T47D (cell line): ENCODE measurements around the gene TCP11.

Experiments
- DNase-seq, 2 experiments: peaks; one replicate each; pipeline versions ENCODE4 v3.0.0 to v3.0.0-alpha.2; 2011 to 2012; ENCODE audit warnings: low read depth in 1 of 2, low spot score in 1 of 2
- JUND ChIP-seq: IDR thresholded peaks from 2 replicates; pipeline ENCODE4 v1.6.1; 2012; ENCODE audit warnings: low read depth
- in situ Hi-C: cut with HindIII; loops from 2 replicates; pipeline ENCODE4 v1.10.0; 2016; ENCODE audit warnings: low sequenced_read_pairs, low pct_unique_long_range_greater_than_20kb

The TCP11 gene

DNA sequence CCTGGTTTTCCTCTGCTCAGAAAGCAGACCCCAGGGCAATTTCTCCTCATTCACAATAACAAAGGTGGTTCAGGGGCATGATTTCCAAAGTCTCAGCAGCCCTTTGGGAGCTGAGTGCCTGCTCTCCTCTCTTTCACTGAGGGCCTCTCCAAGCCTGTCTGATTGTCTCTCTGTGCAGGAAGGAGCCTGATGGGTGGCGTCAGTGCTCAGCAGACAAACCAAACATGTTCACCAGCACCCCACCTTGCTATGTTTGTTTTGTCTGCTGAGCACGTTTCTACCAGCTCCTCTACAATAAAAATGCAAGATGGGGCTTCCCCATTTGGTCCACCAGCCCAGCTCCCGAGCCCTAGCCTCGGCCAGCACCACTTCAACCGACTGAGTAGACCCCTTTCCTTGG is 25.4 kb upstream of the TCP11 start:
- in situ Hi-C loops: no loop called here
- no peak for TF ChIP-seq JUND
- DNase-seq: no peak

DNA sequence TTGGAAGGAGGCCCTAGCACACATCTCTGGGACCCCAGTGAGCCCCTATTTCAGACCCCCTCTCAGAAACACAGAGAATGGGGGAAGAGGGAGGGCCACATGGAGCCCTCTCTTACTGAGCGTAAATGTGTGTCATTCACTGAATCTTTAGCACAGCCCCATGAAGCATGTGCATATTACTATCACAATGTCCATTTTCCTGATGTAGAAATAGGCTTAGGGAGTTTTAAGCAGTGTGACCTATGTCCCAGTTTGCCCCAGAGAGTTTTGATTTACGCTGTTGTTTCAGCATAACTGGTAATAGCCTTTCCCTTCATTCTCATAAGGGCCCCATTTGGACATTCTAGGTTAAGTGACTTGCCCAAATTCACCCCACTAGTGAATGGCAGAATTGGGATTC is 25.0 kb upstream of the TCP11 start:
- in situ Hi-C loops: no loop called here
- no peak for DNase-seq
- TF ChIP-seq JUND: no peak

DNA sequence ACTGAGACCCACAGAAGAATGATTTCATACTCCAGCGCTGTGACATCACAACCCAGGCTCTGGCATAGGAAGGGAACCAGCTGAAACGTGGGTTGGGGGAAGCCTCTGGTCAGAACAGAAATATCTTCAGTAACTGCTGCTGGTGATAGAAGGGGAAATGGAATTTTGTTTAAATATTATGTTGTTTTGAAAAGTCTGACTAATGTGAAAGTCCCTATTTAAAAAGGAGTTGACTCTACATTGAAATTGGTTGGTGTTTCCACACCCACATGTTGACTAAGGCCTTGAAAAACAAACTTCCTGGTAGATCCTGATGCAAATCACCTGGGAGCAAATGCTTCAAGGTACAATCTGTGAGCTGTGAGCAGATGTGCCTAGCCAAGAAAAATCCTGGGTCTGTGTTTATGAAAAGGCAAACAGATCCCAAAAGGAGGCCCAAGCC is 24.5 kb upstream of the TCP11 start:
- 0 out of 2 replicates have a peak, but pooled peaks have one; percentile 23 for TF ChIP-seq JUND
- in situ Hi-C loops: no loop called here
- DNase-seq: peak; percentile 45 to 81

DNA sequence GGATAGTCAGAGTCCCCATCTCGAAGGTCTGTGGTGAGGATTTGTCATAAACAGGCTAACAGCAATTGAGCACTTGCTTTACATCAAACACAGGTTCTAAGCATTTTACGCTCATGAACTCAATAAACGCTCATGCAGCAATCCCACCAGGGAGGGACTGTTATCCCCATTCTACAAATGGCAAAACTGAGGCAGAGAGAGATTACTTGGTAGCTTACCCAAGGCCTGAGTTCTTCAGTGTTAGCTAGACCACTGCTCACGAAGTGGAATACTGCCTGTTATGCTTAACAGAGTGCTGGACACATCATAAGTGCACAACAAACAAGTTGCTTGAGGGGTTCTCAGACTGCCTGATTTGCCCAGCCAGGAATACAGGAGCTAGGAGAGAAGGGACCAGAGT is 23.7 kb upstream of the TCP11 start:
- DNase-seq: no peak
- TF ChIP-seq JUND: no peak
- in situ Hi-C loops: no loop called here

DNA sequence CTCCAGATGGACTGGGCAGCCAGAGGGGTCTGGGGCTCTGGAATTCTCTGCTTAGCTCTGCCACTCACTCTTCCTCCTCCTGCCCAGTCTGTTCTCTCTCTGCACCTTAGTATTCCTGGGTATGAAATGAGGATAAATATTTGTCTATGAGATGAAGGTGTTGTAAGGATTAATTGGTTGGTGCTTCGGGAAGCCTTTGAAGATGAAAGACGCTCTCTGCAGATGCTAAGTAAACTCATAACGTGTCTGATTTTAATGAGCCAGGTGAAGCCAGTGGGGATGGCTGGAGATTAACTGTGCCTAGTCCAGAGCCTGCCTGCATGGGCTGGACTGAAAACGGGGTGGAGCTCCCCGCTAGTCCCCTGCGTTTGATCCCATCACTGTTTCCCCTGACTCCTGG is 23.1 kb upstream of the TCP11 start:
- in situ Hi-C loops: no loop called here
- DNase-seq: no peak
- no peak for TF ChIP-seq JUND

- in situ Hi-C loops: no loop called here
- TF ChIP-seq JUND: no peak
- no peak for DNase-seq
These were observed 22.7 kb upstream of the TCP11 start for GRCh38 chr6:35163836-35164235.

DNA sequence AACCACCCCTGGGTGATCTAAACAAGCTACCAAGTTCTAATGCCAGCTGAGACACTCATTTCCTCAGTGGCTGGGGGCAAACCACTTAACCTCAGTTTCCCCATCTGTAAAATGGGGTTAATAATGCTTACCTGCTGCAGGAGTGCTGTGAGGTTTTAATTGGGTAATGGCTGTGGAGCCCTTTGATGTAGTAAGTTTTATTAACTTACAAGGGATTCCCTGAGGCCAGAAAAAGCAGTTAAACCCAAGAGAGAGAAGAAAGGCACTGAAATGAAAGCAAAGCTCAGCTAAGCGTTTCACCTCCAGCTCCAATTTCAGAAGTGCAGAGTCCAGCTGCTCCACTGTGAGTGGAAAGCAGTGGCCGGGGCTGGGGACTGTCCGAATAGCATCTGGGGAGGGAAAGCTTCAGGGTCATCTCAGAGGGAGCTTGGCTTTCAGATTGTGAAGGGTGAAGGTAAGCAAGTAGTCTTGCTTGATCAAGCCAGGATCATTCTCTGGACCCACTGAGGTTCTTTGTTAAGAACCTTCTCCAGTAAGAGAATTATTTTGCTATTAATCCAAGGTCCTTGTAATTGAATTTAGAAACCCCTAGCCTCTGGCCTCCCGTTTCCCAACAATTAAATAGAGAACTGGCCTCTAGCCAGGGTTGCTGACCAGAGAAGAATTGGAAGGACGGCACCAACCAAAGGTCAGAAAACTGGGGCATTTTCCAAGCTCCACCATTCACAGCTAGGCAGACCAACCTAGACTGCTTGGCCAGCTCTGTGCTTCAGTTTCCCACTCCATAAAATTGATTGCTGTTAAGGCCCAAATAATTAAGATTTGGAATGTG is 20.9 kb upstream of the TCP11 start:
- no peak for DNase-seq
- TF ChIP-seq JUND: no peak
- in situ Hi-C loops: no loop called here

DNA sequence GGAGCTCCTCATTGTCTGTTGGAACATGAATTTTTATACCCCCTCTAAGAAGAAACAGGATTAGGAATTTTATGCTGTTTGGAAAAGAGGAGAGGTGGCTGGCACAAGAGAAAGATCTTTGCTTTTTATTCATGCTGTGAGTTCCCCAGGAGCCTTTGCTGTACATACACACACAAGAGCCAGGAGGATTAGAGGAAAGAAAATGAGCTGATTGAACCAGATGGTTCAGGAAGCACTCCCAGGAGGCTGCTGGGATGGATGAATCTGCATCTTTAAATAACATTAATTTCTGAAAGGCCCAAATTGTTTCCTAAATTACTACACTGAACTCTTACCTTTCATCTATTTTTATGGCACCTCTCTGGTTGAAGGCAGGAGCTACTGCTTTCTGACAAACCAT is 20.1 kb upstream of the TCP11 start:
- no peak for TF ChIP-seq JUND
- no peak for DNase-seq

GRCh38 chr6:35160642-35161041 is 19.5 kb upstream of the TCP11 start:
- TF ChIP-seq JUND: no peak
- in situ Hi-C loops: no loop called here
- peak in 1 of 2 experiments; percentile 48 for DNase-seq

More for the DNA sequence above, 20.1 kb upstream of the TCP11 start:
- in situ Hi-C loops: no loop called here

GRCh38 chr6:35158520-35158919 is 17.4 kb upstream of the TCP11 start:
- in situ Hi-C loops: no loop called here
- TF ChIP-seq JUND: no peak

DNA sequence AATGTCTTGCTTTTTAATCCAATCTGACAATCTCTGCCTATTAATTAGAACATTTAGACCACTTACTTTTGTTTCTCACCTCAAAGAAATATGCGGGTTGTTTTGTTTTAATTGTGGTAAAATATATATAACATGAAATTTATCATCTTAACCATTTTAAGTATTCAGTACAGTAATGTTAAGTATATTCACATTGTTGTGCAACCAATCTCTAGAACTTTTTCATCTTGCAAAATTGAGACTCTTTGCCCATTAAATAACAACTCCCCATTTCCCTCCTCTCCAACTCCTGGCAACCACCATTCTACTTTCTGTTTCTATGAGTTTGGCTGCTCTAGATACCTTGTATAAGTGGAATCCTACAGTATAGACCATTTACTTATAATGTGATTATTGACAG is 13.8 kb upstream of the TCP11 start:
- no peak for TF ChIP-seq JUND
- in situ Hi-C loops: no loop called here
- DNase-seq: no peak

More at GRCh38 chr6:35158520-35158919, 17.4 kb upstream of the TCP11 start:
- DNase-seq: no peak

- TF ChIP-seq JUND: no peak
- no peak for DNase-seq
- in situ Hi-C loops: no loop called here
These were observed 13.1 kb upstream of the TCP11 start for GRCh38 chr6:35154262-35154661.

DNA sequence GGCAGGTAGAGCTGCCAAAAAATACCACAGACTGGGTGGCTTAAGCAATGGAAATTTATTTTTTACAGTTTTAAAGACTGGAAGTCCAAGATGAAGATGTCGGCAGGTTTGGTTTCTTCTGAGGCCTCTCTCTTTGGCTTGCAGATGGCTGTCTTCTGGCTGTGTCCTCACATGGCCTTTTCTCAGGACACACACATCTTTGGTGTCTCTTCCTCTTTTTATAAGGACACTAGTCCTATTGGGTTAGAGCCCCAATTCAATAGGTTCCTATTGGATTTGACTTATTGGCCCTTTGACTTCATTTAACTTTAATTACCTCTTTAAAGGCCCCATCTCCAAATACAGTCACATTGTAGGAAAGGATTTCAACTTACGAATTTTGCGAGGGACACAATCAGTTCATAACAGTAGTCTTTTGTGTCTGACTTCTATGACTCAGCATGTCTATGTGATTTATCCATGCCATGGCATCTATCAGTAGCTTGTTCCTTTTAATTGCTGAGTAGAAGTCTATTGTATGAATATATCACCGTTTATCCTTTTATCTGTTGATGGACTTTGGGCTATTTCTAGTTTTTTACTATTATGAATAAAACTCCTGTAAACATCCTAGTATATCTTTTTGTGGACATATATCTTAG is 11.0 kb upstream of the TCP11 start:
- DNase-seq: no peak

More for the DNA sequence above, 11.0 kb upstream of the TCP11 start:
- TF ChIP-seq JUND: no peak
- in situ Hi-C loops: no loop called here
